Gastrocnemius medialis (tissue), 4 donors: Measurements from ENCODE around the gene TMX4.

Experiments used
- POLR2A ChIP-seq, 2 donors: fragments of 450-650 bp; IDR thresholded peaks; one replicate each; pipeline ENCODE4 v1.6.1; 2017; ENCODE audit warnings: antibody characterized with exemption in 2 of 2, mild to moderate bottlenecking in 2 of 2, moderate library complexity in 2 of 2
- TF ChIP-seq, protein P1 (sequence below), 5 experiments: fragments of 450-650 bp in 3 of 5; fragments of 200-600 bp in 2 of 5; sonication (generic) in 2 of 5; IDR thresholded peaks in 4 of 5; conservative IDR thresholded peaks in 1 of 5; 1 replicate in 4 of 5; 2 replicates in 1 of 5; pipeline ENCODE4 v1.5.1; 2016 to 2019; ENCODE audit warnings: antibody characterized with exemption in 5 of 5, mild to moderate bottlenecking in 3 of 5, moderate library complexity in 3 of 5

DNA sequence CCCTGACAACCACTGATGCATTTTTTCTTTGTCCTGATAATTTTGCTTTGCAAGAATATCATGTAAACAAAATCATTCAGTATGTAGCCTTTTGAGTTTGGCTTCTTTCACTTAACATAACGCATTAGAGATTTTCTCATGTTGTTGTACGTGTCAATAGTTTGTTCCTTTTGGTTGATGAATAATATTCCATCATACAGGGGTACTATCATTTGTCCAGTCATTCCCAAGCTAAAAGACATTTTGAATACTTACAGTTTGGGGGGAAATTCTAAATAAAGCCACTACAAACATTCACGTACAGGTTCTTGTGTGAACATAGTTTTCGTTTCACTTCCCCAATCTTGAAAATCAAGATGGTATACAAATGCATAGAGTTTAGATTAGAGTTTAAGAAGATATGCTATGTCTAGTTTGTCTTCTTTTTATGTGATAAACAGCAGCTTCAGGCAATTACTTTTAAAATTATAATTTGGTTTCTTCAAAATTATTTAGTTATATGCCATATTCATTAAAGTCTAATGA lies 84.5 kb downstream of the TMX4 start:
- no peak for TF ChIP-seq POLR2A (IDR thresholded peaks at IDR 0.05)
- TF ChIP-seq, protein P1, sequence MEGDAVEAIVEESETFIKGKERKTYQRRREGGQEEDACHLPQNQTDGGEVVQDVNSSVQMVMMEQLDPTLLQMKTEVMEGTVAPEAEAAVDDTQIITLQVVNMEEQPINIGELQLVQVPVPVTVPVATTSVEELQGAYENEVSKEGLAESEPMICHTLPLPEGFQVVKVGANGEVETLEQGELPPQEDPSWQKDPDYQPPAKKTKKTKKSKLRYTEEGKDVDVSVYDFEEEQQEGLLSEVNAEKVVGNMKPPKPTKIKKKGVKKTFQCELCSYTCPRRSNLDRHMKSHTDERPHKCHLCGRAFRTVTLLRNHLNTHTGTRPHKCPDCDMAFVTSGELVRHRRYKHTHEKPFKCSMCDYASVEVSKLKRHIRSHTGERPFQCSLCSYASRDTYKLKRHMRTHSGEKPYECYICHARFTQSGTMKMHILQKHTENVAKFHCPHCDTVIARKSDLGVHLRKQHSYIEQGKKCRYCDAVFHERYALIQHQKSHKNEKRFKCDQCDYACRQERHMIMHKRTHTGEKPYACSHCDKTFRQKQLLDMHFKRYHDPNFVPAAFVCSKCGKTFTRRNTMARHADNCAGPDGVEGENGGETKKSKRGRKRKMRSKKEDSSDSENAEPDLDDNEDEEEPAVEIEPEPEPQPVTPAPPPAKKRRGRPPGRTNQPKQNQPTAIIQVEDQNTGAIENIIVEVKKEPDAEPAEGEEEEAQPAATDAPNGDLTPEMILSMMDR (IDR thresholded peaks at IDR 0.05 in 4 of 5, conservative IDR thresholded peaks at IDR 0.05 in 1 of 5) = no peak
